RWPE2 (cell line): ENCODE measurements around the gene RNPEPL1.

Source experiments
- ATAC-seq: fragments of 200-7000 bp; cut with Tn5 transposase; 3 replicates; pipeline ENCODE4 v1.9.1; 2021; ENCODE audit warnings: low read depth
- DNase-seq: peaks from one replicate; pipeline ENCODE4 v3.0.0-alpha.2; 2020; ENCODE audit warnings: low spot score
- H3K27ac ChIP-seq: fragments of 450-650 bp; 2 replicates; pipeline ENCODE4 v1.5.1; 2017; ENCODE audit warnings: mild to moderate bottlenecking; ENCODE audit not compliant: poor library complexity, severe bottlenecking
- H3K27me3 ChIP-seq: fragments of 250-450 bp; sonication (Bioruptor Pico); 2 replicates; pipeline ENCODE4 v1.5.1; 2021; ENCODE audit warnings: mild to moderate bottlenecking, moderate library complexity; ENCODE audit not compliant: insufficient read depth, poor library complexity, severe bottlenecking
- H3K36me3 ChIP-seq: fragments of 250-450 bp; sonication (Bioruptor Pico); 2 replicates; pipeline ENCODE4 v1.5.1; 2020; ENCODE audit warnings: low read depth, mild to moderate bottlenecking, moderate library complexity
- H3K4me1 ChIP-seq: fragments of 250-450 bp; sonication (Bioruptor Pico); 2 replicates; pipeline ENCODE4 v1.5.1; 2021; ENCODE audit warnings: mild to moderate bottlenecking, moderate library complexity; ENCODE audit not compliant: insufficient read depth, poor library complexity, severe bottlenecking
- H3K4me3 ChIP-seq: fragments of 250-450 bp; sonication (Bioruptor Pico); 2 replicates; pipeline ENCODE4 v1.5.1; 2021; ENCODE audit warnings: mild to moderate bottlenecking, moderate library complexity; ENCODE audit not compliant: severe bottlenecking
- H3K9me3 ChIP-seq: fragments of 250-450 bp; sonication (Bioruptor Pico); 2 replicates; pipeline ENCODE4 v1.5.1; 2021; ENCODE audit warnings: mild to moderate bottlenecking, moderate library complexity; ENCODE audit not compliant: severe bottlenecking
- CTCF ChIP-seq: fragments of 450-650 bp; IDR thresholded peaks from one replicate; pipeline ENCODE4 v1.5.1; 2017; ENCODE audit warnings: mild to moderate bottlenecking, moderate library complexity; ENCODE audit not compliant: poor library complexity, severe bottlenecking

RNPEPL1 gene

GRCh38 chr2:240596080-240596460 lies 27.8 kb downstream of the RNPEPL1 start:
- DNase-seq (peak; percentile 55), ATAC-seq (no peak)
- no peaks in the 10 kb centered on the region for H3K9me3 ChIP-seq
- TF ChIP-seq CTCF: no peak
- no peaks in the 10 kb centered on the region for H3K4me1 ChIP-seq
- no peaks in the 10 kb centered on the region for H3K27me3 ChIP-seq
- H3K27ac ChIP-seq: no peak overlapping the region
- H3K4me3 ChIP-seq: no peak overlapping the region
- peaks cover 21% of the 10 kb centered on the region for H3K36me3 ChIP-seq

- Histone ChIP-seq H3K4me3 (no peak overlapping the region), H3K9me3 (no peaks in the 10 kb centered on the region), H3K36me3 (peaks cover 16% of the 10 kb centered on the region)
These were observed 28.2 kb downstream of the RNPEPL1 start for GRCh38 chr2:240596491-240596931.

GRCh38 chr2:240597054-240597418 lies 28.8 kb downstream of the RNPEPL1 start:
- no peak overlapping the region for H3K4me3 ChIP-seq
- DNase-seq (peak; percentile 56), ATAC-seq (no peak)
- TF ChIP-seq CTCF: no peak
- peaks cover 14% of the 10 kb centered on the region; the same call in 1 of the 2 replicates for H3K36me3 ChIP-seq
- H3K27me3 ChIP-seq: no peaks in the 10 kb centered on the region
- H3K9me3 ChIP-seq: no peaks in the 10 kb centered on the region
- H3K27ac ChIP-seq: no peak overlapping the region
- H3K4me1 ChIP-seq: no peaks in the 10 kb centered on the region

More at GRCh38 chr2:240596491-240596931, 28.2 kb downstream of the RNPEPL1 start:
- no peak for TF ChIP-seq CTCF
- no peak for ATAC-seq
- Histone ChIP-seq H3K27me3 (no peaks in the 10 kb centered on the region), H3K27ac (no peak overlapping the region), H3K4me1 (no peaks in the 10 kb centered on the region)
- peak; percentile 64 for DNase-seq

- DNase-seq (peak; percentile 44), ATAC-seq (no peak)
- no peak for TF ChIP-seq CTCF
- H3K36me3 ChIP-seq: peaks cover 10% of the 10 kb centered on the region; the same call in 1 of the 2 replicates
- no peak overlapping the region for H3K4me3 ChIP-seq
- H3K9me3 ChIP-seq: no peaks in the 10 kb centered on the region
- H3K27ac ChIP-seq: no peak overlapping the region
- H3K4me1 ChIP-seq: no peaks in the 10 kb centered on the region
- H3K27me3 ChIP-seq: no peaks in the 10 kb centered on the region
These were observed 29.3 kb downstream of the RNPEPL1 start for GRCh38 chr2:240597419-240598181.

GRCh38 chr2:240598311-240598911 lies 30.1 kb downstream of the RNPEPL1 start:
- H3K4me3 ChIP-seq: no peak overlapping the region
- ATAC-seq (no peak), DNase-seq (peak; percentile 62)
- H3K27me3 ChIP-seq: no peaks in the 10 kb centered on the region
- no peaks in the 10 kb centered on the region for H3K4me1 ChIP-seq
- peaks cover 7% of the 10 kb centered on the region; the same call in 1 of the 2 replicates for H3K36me3 ChIP-seq
- H3K27ac ChIP-seq: no peak overlapping the region
- no peak for TF ChIP-seq CTCF
- H3K9me3 ChIP-seq: no peaks in the 10 kb centered on the region
